ENCODE results near the gene TMEM202. TPM values are rescaled to one million over a fixed set of nuclear protein-coding genes. Genes with fewer than 3 reads are reported as not detected.

Gene TMEM202
- total RNA-seq: not detected
- polyA plus RNA-seq (ENCODE audit: insufficient read length in 2 of 2): not detected
- long read RNA-seq, donor 1: 0 reads
- long read RNA-seq, donor 2: 0 reads
- long read RNA-seq, donor 3: 0 reads
- long read RNA-seq, donor 4: 0 reads

- Histone ChIP-seq H3K4me1 (ENCODE audit: control insufficient read depth, insufficient read depth, low read length) (no peaks in the 10 kb centered on the region), H3K4me3 (ENCODE audit: low read depth, low read length) (no peak within 1 kb of the TSS), H3K27me3 (ENCODE audit: control insufficient read depth, insufficient read depth, low read length) (peaks cover 10% of the 10 kb centered on the region), H3K9me3 (ENCODE audit: control insufficient read depth, insufficient read depth, low read length) (no peaks in the 10 kb centered on the region), H3K27ac (ENCODE audit: low read depth, low read length) (no peak within 1 kb of the TSS), H3K36me3 (ENCODE audit: control insufficient read depth, insufficient read depth, low read length) (no peaks in the 10 kb centered on the region)
- DNase-seq (ENCODE audit: low read depth in 4 of 6, low spot score in 6 of 6): no peak
- WGBS (ENCODE audit: insufficient coverage): 75% methylated on average over 1 of the region's 4 CpGs
These were observed at the start of gene TMEM202 for GRCh38 chr15:72397796-72398588. Gene TMEM202 (plus strand): TSS chr15:72398305. CDS start chr15:72398327, 22 bp downstream.

GRCh38 chr15:72353266-72353665 is 44.8 kb upstream of the TMEM202 start:
- H3K36me3 ChIP-seq (ENCODE audit: control insufficient read depth, insufficient read depth, low read length): peaks cover 55% of the 10 kb centered on the region
- H3K27ac ChIP-seq (ENCODE audit: low read depth, low read length): no peak overlapping the region
- H3K4me1 ChIP-seq (ENCODE audit: control insufficient read depth, insufficient read depth, low read length): no peaks in the 10 kb centered on the region
- no peak for DNase-seq (ENCODE audit: low read depth in 4 of 6, low spot score in 6 of 6)
- no peak overlapping the region for H3K4me3 ChIP-seq (ENCODE audit: low read depth, low read length)
- H3K9me3 ChIP-seq (ENCODE audit: control insufficient read depth, insufficient read depth, low read length): no peaks in the 10 kb centered on the region
- no peaks in the 10 kb centered on the region for H3K27me3 ChIP-seq (ENCODE audit: control insufficient read depth, insufficient read depth, low read length)
- WGBS (ENCODE audit: insufficient coverage): 100% methylated on average over 2 of the region's 2 CpGs

- Histone ChIP-seq H3K27ac (ENCODE audit: low read depth, low read length) (no peak overlapping the region), H3K36me3 (ENCODE audit: control insufficient read depth, insufficient read depth, low read length) (peaks cover 46% of the 10 kb centered on the region), H3K9me3 (ENCODE audit: control insufficient read depth, insufficient read depth, low read length) (no peaks in the 10 kb centered on the region), H3K4me1 (ENCODE audit: control insufficient read depth, insufficient read depth, low read length) (peaks cover 5% of the 10 kb centered on the region), H3K4me3 (ENCODE audit: low read depth, low read length) (no peak overlapping the region), H3K27me3 (ENCODE audit: control insufficient read depth, insufficient read depth, low read length) (no peaks in the 10 kb centered on the region)
- WGBS (ENCODE audit: insufficient coverage): no CpG with 5 or more reads among the region's 1 CpG
- no peak for DNase-seq (ENCODE audit: low read depth in 4 of 6, low spot score in 6 of 6)
These were observed 43.6 kb upstream of the TMEM202 start for GRCh38 chr15:72354496-72354895.

GRCh38 chr15:72358121-72358520 is 40.0 kb upstream of the TMEM202 start:
- H3K27ac ChIP-seq (ENCODE audit: low read depth, low read length): no peak overlapping the region
- H3K4me3 ChIP-seq (ENCODE audit: low read depth, low read length): no peak overlapping the region
- DNase-seq (ENCODE audit: low read depth in 4 of 6, low spot score in 6 of 6): no peak
- no peaks in the 10 kb centered on the region for H3K27me3 ChIP-seq (ENCODE audit: control insufficient read depth, insufficient read depth, low read length)
- 83% methylated on average over 3 of the region's 3 CpGs for WGBS (ENCODE audit: insufficient coverage)
- H3K36me3 ChIP-seq (ENCODE audit: control insufficient read depth, insufficient read depth, low read length): peaks cover 20% of the 10 kb centered on the region
- H3K9me3 ChIP-seq (ENCODE audit: control insufficient read depth, insufficient read depth, low read length): no peaks in the 10 kb centered on the region
- H3K4me1 ChIP-seq (ENCODE audit: control insufficient read depth, insufficient read depth, low read length): peaks cover 5% of the 10 kb centered on the region

- H3K27me3 ChIP-seq (ENCODE audit: control insufficient read depth, insufficient read depth, low read length): no peaks in the 10 kb centered on the region
- H3K9me3 ChIP-seq (ENCODE audit: control insufficient read depth, insufficient read depth, low read length): no peaks in the 10 kb centered on the region
- peaks cover 16% of the 10 kb centered on the region for H3K36me3 ChIP-seq (ENCODE audit: control insufficient read depth, insufficient read depth, low read length)
- DNase-seq (ENCODE audit: low read depth in 4 of 6, low spot score in 6 of 6): peak in 1 of 6 donors; percentile 1
- WGBS (ENCODE audit: insufficient coverage): 56% methylated on average over 6 of the region's 7 CpGs
- H3K4me3 ChIP-seq (ENCODE audit: low read depth, low read length): no peak overlapping the region
- H3K4me1 ChIP-seq (ENCODE audit: control insufficient read depth, insufficient read depth, low read length): peaks cover 5% of the 10 kb centered on the region
- no peak overlapping the region for H3K27ac ChIP-seq (ENCODE audit: low read depth, low read length)
These were observed 39.4 kb upstream of the TMEM202 start for GRCh38 chr15:72358650-72359171.

GRCh38 chr15:72361176-72361575 is 36.9 kb upstream of the TMEM202 start:
- Histone ChIP-seq H3K9me3 (ENCODE audit: control insufficient read depth, insufficient read depth, low read length) (no peaks in the 10 kb centered on the region), H3K4me1 (ENCODE audit: control insufficient read depth, insufficient read depth, low read length) (peaks cover 5% of the 10 kb centered on the region), H3K27ac (ENCODE audit: low read depth, low read length) (no peak overlapping the region), H3K4me3 (ENCODE audit: low read depth, low read length) (no peak overlapping the region), H3K27me3 (ENCODE audit: control insufficient read depth, insufficient read depth, low read length) (no peaks in the 10 kb centered on the region), H3K36me3 (ENCODE audit: control insufficient read depth, insufficient read depth, low read length) (peaks cover 2% of the 10 kb centered on the region)
- 95% methylated on average over 1 of the region's 1 CpG for WGBS (ENCODE audit: insufficient coverage)
- DNase-seq (ENCODE audit: low read depth in 4 of 6, low spot score in 6 of 6): no peak

- no peak overlapping the region for H3K27ac ChIP-seq (ENCODE audit: low read depth, low read length)
- no peak for DNase-seq (ENCODE audit: low read depth in 4 of 6, low spot score in 6 of 6)
- no peaks in the 10 kb centered on the region for H3K27me3 ChIP-seq (ENCODE audit: control insufficient read depth, insufficient read depth, low read length)
- H3K36me3 ChIP-seq (ENCODE audit: control insufficient read depth, insufficient read depth, low read length): peaks cover 7% of the 10 kb centered on the region
- 89% methylated on average over 1 of the region's 1 CpG for WGBS (ENCODE audit: insufficient coverage)
- H3K4me3 ChIP-seq (ENCODE audit: low read depth, low read length): no peak overlapping the region
- H3K4me1 ChIP-seq (ENCODE audit: control insufficient read depth, insufficient read depth, low read length): no peaks in the 10 kb centered on the region
- no peaks in the 10 kb centered on the region for H3K9me3 ChIP-seq (ENCODE audit: control insufficient read depth, insufficient read depth, low read length)
These were observed 32.3 kb upstream of the TMEM202 start for GRCh38 chr15:72365844-72366243.

- Histone ChIP-seq H3K27me3 (ENCODE audit: control insufficient read depth, insufficient read depth, low read length) (no peaks in the 10 kb centered on the region), H3K36me3 (ENCODE audit: control insufficient read depth, insufficient read depth, low read length) (peaks cover 11% of the 10 kb centered on the region), H3K4me3 (ENCODE audit: low read depth, low read length) (no peak overlapping the region), H3K9me3 (ENCODE audit: control insufficient read depth, insufficient read depth, low read length) (no peaks in the 10 kb centered on the region), H3K4me1 (ENCODE audit: control insufficient read depth, insufficient read depth, low read length) (no peaks in the 10 kb centered on the region), H3K27ac (ENCODE audit: low read depth, low read length) (no peak overlapping the region)
- DNase-seq (ENCODE audit: low read depth in 4 of 6, low spot score in 6 of 6): no peak
- 100% methylated on average over 1 of the region's 2 CpGs for WGBS (ENCODE audit: insufficient coverage)
These were observed 29.8 kb upstream of the TMEM202 start for GRCh38 chr15:72368325-72368724.

GRCh38 chr15:72368899-72369298 is 29.2 kb upstream of the TMEM202 start:
- DNase-seq (ENCODE audit: low read depth in 4 of 6, low spot score in 6 of 6): no peak

GRCh38 chr15:72369964-72370363 is 28.1 kb upstream of the TMEM202 start:
- no peaks in the 10 kb centered on the region for H3K9me3 ChIP-seq (ENCODE audit: control insufficient read depth, insufficient read depth, low read length)
- H3K27ac ChIP-seq (ENCODE audit: low read depth, low read length): no peak overlapping the region
- no peak overlapping the region for H3K4me3 ChIP-seq (ENCODE audit: low read depth, low read length)
- H3K4me1 ChIP-seq (ENCODE audit: control insufficient read depth, insufficient read depth, low read length): peaks cover 3% of the 10 kb centered on the region
- peaks cover 9% of the 10 kb centered on the region for H3K36me3 ChIP-seq (ENCODE audit: control insufficient read depth, insufficient read depth, low read length)
- no peaks in the 10 kb centered on the region for H3K27me3 ChIP-seq (ENCODE audit: control insufficient read depth, insufficient read depth, low read length)
- no CpG with 5 or more reads among the region's 1 CpG for WGBS (ENCODE audit: insufficient coverage)
- no peak for DNase-seq (ENCODE audit: low read depth in 4 of 6, low spot score in 6 of 6)

More at GRCh38 chr15:72368899-72369298, 29.2 kb upstream of the TMEM202 start:
- H3K4me3 ChIP-seq (ENCODE audit: low read depth, low read length): no peak overlapping the region
- no CpG with 5 or more reads among the region's 2 CpGs for WGBS (ENCODE audit: insufficient coverage)
- no peaks in the 10 kb centered on the region for H3K9me3 ChIP-seq (ENCODE audit: control insufficient read depth, insufficient read depth, low read length)
- no peak overlapping the region for H3K27ac ChIP-seq (ENCODE audit: low read depth, low read length)
- H3K36me3 ChIP-seq (ENCODE audit: control insufficient read depth, insufficient read depth, low read length): peaks cover 11% of the 10 kb centered on the region
- H3K4me1 ChIP-seq (ENCODE audit: control insufficient read depth, insufficient read depth, low read length): no peaks in the 10 kb centered on the region
- H3K27me3 ChIP-seq (ENCODE audit: control insufficient read depth, insufficient read depth, low read length): no peaks in the 10 kb centered on the region
